NCI-H345 treated with DMSO at 0.1 percent for 48 hours (cell line): ENCODE results near the gene WNT5B.

Source experiments
- DNase-seq: peaks from one replicate; lab custom pipeline; 2025; ENCODE audit not compliant: unreplicated experiment; lab: John Stamatoyannopoulos, UW

The WNT5B gene

DNA sequence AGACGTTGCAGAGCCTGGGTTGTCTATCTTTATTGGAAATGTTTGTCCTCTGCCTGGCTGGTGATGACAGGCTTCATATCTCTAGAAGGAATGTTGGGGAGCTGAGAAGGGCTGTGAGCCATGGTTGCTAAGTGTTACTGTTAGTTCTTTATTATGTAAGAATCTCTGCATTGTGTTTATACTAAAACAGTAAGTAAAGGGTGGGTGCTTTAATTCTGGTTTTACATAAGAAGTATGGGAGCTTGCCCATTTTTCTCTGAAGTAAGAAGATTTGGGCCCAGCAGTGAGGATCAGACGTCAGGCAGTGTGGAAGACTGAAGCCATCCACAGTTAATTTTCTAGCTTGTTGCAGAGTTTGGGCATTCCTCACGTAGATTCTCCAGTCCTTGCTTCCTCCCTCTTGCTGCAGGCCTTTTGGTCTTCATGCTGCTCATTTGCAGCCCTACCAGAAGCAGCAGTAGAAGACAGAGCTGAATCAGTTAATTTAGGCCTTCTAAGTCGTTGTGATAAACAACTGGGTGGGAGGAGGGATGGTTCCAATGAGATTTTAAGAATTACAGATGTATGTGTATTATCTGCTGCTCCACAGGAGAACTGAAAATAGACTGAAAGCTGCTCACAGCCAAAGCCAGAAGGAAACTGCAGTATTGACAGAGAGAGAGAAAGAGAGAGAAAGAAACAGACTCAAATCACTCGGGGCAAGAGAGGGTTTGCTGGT lies 21.4 kb downstream of the WNT5B start:
- no peak for DNase-seq

DNA sequence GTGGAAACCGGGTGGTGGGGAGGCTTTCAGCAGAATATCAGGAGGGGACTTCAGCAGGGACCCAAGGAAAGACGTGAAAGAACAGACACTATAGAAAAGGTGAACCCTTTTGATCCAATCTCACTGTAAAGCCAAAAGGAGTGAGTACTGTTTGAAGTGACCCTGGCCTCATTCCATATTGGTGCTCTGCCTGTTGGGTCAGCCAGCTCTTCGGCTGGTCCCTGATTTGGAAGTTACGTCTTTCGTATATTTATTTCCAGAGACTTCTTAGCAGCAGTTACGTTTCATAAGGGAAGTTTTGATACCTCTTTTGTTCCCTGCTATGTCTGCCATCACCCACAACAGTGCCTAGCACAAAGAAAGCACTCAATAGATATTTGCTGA lies 21.9 kb downstream of the WNT5B start:
- no peak for DNase-seq

DNA sequence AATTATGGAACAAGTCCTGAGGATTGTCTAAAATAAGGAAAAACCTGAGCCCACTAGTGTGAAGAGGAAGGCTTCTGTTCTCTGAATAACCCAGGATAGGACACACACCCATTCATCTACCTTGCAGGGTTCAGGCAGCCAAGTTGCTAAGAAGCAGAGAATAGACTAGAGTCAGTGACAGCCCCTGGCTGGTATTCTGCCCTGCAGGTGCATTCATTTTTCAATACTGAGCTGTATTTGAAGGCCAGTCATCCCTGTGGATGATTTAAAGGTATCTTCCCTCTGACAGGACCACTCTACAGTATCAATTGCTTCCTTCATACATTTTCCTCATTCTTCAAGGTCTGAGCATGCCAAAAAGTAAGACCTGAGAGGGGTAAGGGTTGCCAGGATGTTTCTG lies 22.9 kb downstream of the WNT5B start:
- DNase-seq: no peak

DNA sequence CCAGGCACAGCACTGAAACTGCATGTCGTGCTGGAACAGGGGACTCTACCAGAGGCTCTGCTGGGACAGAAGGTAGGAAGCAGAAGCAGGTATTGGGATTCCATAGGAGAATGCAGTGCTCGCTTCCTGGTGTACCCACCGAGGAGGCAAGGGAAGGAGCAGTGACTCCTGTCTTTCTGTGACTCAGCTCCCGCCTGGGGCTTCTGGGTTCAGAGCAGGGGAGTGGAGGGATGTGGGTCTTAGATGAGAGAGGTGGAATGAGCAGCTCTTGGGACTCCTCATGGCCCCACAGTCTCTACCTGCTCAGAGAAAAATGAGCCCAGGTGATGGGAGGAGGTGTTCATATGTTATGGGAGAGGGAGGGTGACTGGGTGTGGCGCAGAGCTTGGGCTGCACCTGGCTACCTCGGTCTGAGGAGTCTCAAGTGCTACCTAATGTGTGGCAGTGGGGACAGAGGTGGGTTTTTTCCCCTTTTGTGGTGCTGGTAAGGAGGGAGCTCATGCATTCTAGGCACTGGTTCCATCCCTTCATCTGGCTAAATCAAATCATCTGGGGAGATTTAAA lies 26.3 kb downstream of the WNT5B start:
- DNase-seq: no peak

DNA sequence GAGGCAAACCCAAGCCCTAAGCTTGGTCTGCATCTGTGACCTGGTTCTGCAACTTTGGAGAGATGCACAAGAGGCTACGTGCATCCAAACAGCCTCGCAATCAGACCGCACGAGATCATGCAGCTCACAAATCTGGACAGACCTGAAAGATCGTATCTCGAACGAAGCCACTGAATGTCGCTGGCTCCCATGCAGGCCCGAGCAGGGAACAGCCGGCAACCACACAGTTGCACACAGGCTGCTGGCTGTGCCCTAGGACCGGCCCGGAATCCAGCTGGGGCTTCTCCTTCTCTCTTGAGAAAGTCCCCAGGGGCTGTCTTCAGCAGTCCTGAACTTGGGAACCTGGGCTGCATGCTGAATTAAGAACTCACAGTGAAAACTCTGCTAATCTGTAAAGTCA lies 27.9 kb downstream of the WNT5B start:
- no peak for DNase-seq

DNA sequence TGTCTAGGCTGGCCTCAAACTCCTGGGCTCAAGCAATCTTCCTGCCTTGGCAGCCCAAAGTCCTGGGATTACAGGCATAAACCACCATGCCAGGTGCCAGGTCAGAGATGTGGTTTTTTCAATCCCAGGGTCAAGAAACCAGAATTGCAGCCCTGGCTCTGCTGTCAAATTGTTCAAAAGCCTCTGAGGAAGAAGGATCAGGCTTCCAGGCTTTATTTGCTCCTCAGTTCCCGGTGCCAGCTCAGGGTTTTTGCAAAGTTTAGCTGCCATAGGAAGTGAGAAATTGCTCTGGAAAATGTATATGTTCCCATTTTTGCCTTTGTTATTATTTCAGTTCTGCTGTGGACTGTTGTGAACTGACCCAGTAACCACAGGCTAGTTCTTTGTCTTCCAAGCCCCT lies 28.7 kb downstream of the WNT5B start:
- DNase-seq: no peak

DNA sequence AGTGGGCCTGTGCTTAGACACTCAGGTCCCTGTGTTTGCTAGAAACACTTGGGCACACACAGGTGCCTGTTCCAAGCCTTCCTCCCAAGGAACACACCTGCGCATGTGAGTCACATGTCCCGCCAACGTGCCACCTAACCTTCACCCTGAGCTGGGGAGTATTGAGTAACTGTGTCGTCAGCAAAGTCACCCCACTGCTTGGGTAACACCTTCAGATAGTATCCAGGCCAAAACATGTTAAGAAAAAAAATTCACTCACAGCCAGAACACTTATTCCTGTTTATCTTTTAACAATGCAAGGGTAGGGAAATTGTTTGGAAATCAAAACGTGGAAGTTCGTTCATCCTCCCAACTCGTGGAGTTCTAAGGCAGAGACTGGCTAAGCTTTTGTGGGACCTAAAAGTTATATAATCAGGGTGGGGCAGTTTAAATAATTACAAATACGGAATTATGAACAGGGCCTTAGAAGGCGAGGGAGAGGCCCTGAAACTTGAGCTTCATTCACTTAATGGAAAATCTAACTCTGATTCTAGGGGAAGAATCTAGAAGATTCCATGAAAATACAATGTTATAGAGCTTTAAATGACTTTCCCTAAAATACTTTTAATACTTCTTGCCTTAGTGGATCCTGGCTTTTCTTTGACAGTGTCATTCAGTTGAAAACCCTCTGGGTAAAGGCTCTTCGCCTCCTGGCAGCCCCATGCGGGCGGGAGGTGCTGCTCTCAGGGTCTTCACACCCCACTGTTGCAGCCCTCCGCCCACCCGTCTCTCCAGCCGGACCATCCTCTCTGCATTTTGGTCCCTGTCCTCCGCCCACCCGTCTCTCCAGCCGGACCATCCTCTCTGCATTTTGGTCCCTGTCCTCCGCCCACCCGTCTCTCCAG lies 31.5 kb downstream of the WNT5B start:
- DNase-seq: no peak

DNA sequence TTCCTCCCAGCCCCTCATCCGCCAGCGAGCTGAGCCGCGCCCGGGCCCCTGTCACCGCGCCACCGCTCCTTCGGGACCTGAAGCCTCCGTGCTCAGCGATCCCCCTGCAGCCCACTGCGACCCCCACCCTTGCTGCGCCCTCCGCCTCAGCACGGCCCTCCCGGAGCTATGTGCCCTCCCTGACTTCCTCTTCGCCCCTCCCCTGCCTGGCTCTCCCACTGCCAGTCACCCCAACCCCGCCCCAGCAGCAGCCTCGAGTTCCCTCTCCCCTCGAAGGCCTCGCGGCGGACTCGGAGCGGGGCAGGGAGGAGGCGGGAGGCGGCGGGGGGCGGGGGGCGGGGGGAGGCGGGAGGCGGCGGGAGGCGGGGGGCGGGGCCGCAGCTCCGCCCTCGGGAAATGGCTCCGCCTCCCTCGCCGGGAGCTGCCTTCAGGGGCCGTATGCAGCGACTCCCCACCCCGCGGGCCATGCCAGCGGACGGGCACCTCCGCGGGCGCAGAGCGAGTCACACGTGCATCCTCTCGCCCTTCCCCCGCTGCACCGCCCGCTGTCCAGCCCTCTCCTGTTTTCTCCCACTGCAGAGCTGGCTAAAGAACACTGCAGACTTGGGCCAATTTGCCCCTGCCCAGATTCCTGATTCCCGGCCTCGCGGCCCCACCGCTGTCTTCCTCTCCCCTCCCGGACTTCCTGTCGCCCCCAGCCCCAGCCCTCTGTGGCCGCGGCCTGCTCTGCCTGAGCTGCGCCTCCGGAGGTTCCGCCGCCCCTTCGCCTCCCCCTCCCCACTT lies 32.7 kb downstream of the WNT5B start:
- peak; percentile 35 for DNase-seq

DNA sequence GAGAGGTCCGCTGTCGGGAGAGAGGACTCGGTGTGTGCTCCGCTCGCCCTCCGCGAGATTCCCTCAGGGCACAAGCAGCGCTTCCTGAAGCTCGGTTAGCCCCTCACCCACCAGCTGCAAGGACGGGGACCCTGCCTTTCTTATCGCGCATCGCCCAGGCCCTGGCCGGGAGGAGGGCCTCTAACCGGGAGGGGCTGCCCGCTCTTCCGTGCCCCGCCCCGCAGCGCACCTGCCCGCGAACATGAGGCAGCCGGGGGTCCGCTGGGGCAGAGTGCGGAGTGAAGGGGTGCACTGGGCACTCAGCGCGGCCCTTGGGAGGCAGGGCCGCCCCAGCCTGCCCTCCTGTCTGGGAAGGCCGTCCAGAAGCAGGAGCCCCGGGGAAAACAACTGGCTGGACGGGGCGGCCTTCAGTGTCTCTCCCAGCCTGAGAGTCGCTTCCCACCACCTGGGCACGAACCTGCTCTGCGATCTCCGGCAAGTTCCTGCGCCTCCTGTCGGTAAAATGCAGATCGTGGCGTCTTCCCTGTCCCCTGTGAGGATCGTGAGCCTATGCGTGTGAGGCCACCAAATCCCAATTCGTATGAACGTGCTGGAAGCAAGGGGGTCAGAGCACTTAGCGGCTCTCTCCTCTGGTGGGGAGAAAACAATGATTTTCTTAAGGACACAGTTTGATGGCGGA lies 33.9 kb downstream of the WNT5B start:
- DNase-seq: no peak

DNA sequence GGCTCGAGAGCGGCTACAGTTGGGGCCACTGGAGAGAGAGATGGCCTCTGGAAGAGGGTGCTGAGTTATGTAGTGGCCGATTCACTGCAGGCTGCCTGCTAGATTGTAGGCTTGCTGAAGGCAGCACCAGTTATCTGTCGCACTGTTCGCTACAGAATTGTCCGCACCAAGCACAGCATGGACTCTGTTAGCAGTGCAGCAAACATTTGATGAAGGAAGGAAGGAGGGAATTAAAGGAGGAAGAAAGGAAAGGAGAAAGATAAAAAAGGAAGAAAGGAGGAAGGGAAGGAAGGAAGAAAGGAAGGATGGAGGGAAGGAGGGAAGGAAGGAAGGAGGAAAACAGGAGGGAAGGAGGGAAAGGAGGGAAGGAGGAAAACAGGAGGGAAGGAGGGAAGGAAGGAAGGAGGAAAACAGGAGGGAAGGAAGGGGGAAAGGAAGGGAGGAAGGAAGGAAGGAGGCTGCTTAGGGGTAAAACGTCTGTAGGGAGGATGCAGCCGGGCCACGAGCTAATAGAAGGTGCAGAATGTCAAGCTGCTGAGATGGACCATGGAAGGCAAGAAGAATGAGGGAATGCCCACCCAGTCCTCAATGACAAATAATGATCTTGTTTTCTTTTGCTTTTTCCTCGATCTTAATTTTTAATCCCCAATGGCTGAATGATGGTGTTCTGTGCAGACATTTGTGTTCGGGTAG lies 34.6 kb downstream of the WNT5B start:
- DNase-seq: no peak

DNA sequence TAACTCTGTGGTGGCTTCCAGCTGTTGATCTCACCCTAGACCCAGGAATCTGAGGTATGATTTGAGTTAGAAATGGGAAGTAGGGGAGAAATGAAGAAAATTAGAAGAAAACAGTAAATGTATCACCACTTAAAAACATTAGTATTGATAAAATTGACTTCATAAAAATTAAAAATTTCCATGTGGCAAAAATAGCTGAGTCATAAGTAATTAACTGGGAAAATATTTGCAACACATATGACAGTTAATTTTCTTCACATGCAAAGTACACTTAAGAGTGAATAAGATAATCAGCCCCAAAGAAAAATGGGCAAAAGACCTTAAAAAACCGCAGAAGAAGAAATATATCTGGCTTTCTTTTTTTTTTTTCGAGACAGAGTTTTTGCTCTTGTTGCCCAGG lies 36.3 kb downstream of the WNT5B start:
- no peak for DNase-seq

DNA sequence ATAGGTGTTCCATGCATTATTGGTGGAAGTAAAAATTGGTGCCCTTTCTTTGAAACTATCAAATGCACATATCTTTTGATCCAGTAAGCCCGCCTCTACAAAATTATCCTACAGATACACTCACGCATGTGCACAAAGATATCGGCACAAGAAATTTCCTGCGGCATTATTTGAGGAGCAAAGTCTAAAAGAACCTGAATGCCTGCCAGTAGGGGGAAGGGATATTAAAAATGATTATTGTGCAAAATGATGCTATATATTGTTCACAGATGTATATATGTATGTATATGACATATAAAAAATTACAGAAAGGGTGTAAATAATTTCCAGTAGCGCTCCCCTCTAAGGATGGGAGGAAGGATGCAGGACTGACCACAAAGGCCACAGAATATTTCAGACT lies 37.2 kb downstream of the WNT5B start:
- no peak for DNase-seq

DNA sequence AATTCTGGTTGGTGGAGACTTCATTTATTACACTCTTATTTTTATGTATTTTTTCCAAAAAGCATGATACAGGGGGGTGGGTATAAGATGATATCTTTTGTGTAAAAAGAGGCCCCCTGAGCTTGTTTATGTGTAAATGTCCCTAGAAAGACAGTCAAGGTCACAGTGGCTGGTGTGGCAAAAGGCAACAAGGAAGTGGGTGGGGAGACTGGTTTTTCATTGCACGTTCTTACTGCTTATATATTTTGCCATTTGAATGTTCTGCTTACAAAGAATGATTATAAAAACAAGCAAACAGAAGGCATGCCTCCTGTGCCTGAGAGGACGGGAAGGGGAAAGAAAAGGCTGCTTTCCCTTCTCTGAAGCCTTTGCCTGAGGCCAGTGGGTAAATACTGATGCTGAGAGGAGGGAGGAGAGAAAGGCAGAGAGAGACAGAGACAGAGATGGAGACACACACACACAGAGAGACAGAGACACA lies 37.7 kb downstream of the WNT5B start:
- DNase-seq: no peak

DNA sequence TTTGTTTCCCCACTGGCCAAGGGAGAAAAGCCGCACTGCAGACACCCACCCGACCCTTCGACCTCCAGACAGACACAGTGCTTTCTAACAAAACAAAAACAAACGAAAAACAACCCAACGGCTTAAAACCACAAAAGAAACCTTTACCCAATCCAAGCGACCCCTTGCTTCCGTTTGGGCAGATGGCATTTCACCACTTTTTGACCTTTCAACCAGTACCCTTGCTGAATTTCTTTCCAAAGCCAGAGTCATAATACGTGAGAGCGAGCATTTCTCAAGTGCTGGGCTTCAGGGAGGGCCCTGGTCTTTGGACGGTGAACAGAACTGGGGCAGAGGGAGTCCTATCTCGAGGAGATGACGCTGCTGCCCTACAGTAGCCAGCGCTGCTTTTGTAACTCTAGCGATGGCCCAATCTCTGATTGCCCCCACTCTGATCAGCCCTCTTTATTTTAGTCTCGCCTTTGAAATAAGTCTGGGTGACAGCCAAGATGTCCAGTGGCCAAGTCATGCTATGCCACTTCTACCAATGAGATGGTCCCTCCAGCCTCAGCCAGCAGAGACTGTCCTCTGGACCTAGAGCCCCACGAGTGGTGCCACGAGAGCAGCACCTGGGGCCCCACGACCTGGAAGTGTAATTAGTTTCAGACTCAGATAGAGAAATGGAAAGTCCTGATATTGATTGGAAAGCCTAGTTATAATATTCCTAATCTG lies 40.0 kb downstream of the WNT5B start:
- no peak for DNase-seq

DNA sequence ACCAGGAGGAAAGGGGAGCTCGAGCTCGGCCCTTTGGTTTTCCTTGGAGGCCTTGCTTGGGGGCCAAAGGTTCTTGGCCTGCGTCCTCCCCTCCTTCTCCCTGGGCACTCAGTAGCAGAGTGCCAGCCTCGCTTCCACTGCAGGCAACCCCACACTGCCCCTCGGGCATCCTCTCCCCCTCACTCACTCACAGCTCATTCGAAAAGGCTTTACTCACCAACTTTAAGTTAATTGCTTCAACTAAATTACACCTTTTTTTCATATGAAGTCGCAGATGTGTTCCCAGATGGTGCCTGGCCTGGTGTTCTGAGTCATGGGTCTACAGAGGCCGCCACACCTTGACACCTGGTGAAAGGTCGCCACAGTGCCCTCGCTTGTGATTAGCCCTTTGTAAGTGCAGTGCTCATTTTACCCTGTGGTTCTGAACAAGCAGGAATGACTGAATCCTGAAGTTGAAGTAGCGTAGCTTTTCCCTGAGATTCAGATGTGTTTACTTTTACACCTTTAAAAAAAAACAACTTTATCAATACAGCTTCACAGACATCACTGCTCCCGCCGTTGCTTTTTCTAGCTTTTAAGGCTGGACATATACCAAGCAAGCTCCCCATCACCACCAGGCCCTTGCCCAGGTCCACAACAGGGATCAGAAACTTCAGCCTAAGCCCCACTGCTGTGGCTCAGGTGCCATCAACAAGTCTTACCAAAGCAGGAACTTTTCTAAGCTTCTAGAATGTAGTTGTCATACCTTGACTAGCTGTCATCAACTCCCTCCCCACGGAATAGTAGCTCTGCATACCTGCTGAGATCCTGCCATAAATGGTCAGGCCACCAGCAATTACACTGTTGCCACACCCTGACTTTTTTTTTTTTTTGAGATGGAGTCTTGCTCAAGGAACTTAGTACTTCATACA lies 41.6 kb downstream of the WNT5B start:
- DNase-seq: no peak

DNA sequence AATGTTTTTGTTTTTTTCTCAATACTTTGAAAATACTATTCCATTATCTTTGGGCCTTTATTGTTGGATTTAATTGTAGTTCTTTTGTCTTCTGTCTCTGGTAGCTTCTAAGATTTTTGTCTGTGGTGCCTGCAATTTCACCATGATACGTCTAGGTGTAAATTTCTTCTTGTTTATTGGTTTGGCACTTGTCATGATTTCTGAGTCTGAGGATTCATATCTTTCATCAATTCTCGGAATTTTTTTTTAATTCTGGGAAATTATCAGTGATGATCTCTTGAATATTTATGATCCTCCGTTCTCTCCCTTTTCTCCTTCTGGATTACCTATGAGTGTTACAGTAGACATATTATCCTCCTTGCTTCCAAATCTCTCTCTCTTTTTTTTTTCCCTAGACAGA lies 47.0 kb downstream of the WNT5B start:
- no peak for DNase-seq

DNA sequence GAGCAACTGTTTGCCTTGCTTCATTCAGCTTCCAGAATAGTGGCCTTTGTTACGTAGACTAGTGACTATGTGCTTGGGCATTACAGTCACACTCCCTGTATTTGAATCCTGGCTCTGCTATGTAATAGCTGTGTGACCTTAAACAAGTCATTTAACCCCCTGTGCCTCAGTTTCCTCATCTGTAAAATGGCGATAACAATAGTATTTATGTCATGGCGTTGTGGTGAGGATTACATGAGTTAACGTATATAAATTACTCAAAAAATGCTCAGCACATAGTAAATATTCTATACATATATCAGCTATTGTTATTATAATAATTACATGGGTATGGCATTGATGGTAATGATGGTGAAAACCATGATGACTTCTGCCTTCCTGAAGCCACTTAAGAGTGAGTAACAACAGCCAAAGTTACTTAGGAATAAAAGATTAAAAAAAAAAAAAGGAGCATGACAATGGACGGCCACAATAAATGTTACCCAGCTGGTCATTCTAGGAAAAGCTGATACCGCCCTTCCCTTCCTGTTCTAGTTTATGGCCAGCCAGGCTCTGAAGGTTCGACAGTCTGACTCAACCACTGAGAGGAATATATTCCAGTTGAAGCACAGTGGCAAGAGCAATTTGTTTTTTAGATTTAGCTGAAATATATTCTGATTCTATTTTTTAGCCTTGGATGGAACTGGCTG lies 51.9 kb downstream of the WNT5B start:
- DNase-seq: no peak

DNA sequence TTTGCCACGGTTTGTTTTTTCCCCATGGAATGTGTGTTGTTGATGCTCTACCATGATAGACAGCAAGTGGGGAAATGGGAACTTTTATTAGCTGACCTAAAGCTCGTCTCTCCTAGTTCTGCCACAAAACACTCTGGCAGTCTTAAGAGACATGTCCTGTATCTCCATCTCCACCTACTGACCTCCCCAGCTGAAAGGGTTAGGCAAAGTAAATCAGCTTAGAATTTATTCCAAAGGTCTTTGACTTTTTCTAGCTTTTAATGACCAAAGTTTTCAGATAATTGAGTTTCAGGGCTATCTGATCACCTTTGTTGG lies 52.4 kb downstream of the WNT5B start:
- no peak for DNase-seq
